Gastroesophageal sphincter (tissue), 3 donors: ENCODE data around the gene MPO.

ENCODE experiments used
- CTCF ChIP-seq, 4 experiments: fragments of 200-600 bp in 2 of 4; fragments of 450-650 bp in 2 of 4; sonication (generic) in 1 of 4; IDR thresholded peaks; one replicate each; pipeline ENCODE4 v1.5.1; 2017 to 2019; ENCODE audit warnings: antibody characterized with exemption in 4 of 4, mild to moderate bottlenecking in 2 of 4, moderate library complexity in 2 of 4
- POLR2AphosphoS5 ChIP-seq: sonication (generic); formaldehyde crosslinking; IDR thresholded peaks from one replicate; pipeline ENCODE4 v1.6.1; 2017; ENCODE audit warnings: antibody characterized with exemption

DNA sequence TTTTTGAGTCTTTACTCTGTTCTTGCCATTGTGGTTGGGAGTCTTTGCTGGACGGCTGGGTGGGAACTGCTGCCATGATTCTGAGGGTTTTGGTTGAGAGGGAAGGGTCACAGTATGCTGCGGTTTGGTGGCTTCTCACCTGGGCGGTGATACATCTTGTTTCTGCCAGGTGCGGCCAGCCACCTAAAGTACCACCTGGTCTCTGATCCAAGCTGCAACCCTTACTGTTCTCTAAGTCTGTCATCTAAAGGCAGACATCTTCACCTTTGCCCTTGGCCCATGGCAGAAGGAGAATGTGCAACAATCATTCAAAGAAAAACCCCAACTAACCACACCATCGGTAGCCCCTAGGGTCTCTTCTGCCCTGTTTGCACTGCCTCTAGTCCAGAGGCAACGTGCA lies 19.6 kb upstream of the MPO start:
- TF ChIP-seq CTCF (IDR thresholded peaks at IDR 0.05) (no peak), POLR2AphosphoS5 (no peak)
